PC-3 (cell line): Measurements from ENCODE around the gene VEZT.

Experiments used
- CTCF ChIP-seq: fragments of 300-600 bp; sonication (generic); conservative IDR thresholded peaks from 2 replicates; pipeline ENCODE4 v1.5.1; 2017; ENCODE audit warnings: antibody characterized with exemption, low read depth, mild to moderate bottlenecking, low read length
- EZH2 ChIP-seq: fragments of 300-600 bp; sonication (generic); IDR thresholded peaks from one replicate; pipeline ENCODE4 v1.6.1; 2017; ENCODE audit warnings: antibody characterized with exemption, mild to moderate bottlenecking, low read length; ENCODE audit not compliant: unreplicated experiment
- EZH2phosphoT487 ChIP-seq: fragments of 300-600 bp; sonication (generic); IDR thresholded peaks from 2 replicates; pipeline ENCODE4 v1.6.1; 2018; ENCODE audit warnings: mild to moderate bottlenecking, antibody characterized with exemption, low read length, borderline replicate concordance

- TF ChIP-seq CTCF, result no peak
- TF ChIP-seq EZH2, result no peak
- TF ChIP-seq EZH2phosphoT487, result no peak
Observed at GRCh38 chr12:95300286-95300685, 82.7 kb downstream of the VEZT start.
